Measurements from ENCODE around the gene ZBTB43. TPM values are rescaled to one million over a fixed set of nuclear protein-coding genes. Genes with fewer than 3 reads are reported as not detected.
A peak's percentile ranks its signal among the peaks of the same experiment; 100 is the strongest.
"Not testable (repeated sequence)": the region's sequence is repeated elsewhere in the genome, so short reads cannot be mapped to it uniquely, and the experiment has no call there.

The ZBTB43 gene
- total and polyA plus RNA-seq, 10 donors, result 1.4 to 19.2 (median 14.1) TPM

DNA sequence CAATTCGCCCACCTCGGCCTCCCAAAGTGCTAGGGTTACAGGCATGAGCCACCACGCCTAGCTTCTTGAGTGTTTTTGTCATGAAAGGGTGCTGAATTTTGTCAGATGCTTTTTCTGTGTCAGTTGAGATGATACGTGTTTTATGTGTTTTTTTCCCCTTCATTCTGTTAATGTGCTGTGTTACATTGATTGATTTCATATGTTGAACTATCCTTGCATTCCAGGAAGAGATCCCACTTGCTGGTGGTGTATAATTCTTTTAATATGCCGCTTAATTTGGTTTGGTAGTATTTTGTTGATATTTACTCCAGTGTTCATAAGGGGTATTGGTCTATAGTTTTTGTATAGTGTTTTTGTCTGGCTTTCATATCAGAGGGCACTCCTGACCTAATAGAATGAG, 13.6 kb downstream of the ZBTB43 start:
- Histone ChIP-seq H3K27me3 (replicated peaks in 1 of 7) (no peaks in the 10 kb centered on the region), H3K4me1 (peaks cover 0 to 14% (median 0%) of the 10 kb centered on the region in 6 donors), H3K27ac (peak overlapping the region in 1 of 8 donors; percentile 63), H3K36me3 (peaks cover 4 to 98% (median 30%) of the 10 kb centered on the region in 6 donors), H3K9me3 (peaks cover 4 to 59% (median 51%) of the 10 kb centered on the region in 8 donors), H3K4me3 (no peak overlapping the region)
- TF ChIP-seq POLR2A (IDR thresholded peaks at IDR 0.05), result no peak
- TF ChIP-seq, protein P1, sequence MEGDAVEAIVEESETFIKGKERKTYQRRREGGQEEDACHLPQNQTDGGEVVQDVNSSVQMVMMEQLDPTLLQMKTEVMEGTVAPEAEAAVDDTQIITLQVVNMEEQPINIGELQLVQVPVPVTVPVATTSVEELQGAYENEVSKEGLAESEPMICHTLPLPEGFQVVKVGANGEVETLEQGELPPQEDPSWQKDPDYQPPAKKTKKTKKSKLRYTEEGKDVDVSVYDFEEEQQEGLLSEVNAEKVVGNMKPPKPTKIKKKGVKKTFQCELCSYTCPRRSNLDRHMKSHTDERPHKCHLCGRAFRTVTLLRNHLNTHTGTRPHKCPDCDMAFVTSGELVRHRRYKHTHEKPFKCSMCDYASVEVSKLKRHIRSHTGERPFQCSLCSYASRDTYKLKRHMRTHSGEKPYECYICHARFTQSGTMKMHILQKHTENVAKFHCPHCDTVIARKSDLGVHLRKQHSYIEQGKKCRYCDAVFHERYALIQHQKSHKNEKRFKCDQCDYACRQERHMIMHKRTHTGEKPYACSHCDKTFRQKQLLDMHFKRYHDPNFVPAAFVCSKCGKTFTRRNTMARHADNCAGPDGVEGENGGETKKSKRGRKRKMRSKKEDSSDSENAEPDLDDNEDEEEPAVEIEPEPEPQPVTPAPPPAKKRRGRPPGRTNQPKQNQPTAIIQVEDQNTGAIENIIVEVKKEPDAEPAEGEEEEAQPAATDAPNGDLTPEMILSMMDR (IDR thresholded peaks at IDR 0.05 in 8 of 11, conservative IDR thresholded peaks at IDR 0.05 in 3 of 11), result no peak
- TF ChIP-seq POLR2AphosphoS5 (IDR thresholded peaks at IDR 0.05), result no peak
- 92 to 98% (median 97%) methylated on average over 5 of the region's 5 CpGs for WGBS, 5 donors
- intact Hi-C loops (cut with DNase I; ENCODE audit: low total_unique reads), result no loop called here
- DNase-seq, result no peak

DNA sequence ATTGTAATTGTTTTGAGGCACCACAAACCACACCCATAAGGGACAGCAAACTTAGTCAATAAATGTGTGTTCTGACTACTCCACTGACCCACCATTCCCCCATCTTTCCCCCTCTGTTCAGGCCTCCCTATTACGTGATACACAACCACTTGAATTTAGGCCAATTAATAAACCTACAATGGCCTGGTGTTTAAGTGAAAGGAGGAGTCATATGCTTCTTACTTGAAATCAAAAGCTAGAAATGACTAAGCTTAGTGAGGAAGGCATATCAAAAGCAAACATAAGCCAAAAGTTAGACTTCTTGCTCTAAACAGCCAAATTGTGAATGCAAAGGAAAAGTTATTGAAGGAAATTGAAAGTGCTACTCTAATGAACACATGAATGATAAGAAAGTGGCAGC, 14.6 kb downstream of the ZBTB43 start:
- H3K36me3 ChIP-seq, result peaks cover 4 to 98% (median 26%) of the 10 kb centered on the region in 6 donors
- 63 to 87% (median 68%) methylated on average over 1 of the region's 1 CpG for WGBS, 5 donors
- no peak for DNase-seq
- peak overlapping the region in 2 of 8 donors; percentile 41 to 63 for H3K27ac ChIP-seq
- H3K4me3 ChIP-seq, result no peak overlapping the region
- intact Hi-C loops (cut with DNase I; ENCODE audit: low total_unique reads), result no loop called here
- peaks cover 0 to 14% (median 0%) of the 10 kb centered on the region in 6 donors for H3K4me1 ChIP-seq
- TF ChIP-seq POLR2AphosphoS5 (IDR thresholded peaks at IDR 0.05), result no peak
- no peak for TF ChIP-seq POLR2A (IDR thresholded peaks at IDR 0.05)
- TF ChIP-seq, protein P1 (IDR thresholded peaks at IDR 0.05 in 8 of 11, conservative IDR thresholded peaks at IDR 0.05 in 3 of 11), result no peak
- peaks cover 4 to 52% (median 44%) of the 10 kb centered on the region in 8 donors for H3K9me3 ChIP-seq
- no peaks in the 10 kb centered on the region for H3K27me3 ChIP-seq (replicated peaks in 1 of 7)

DNA sequence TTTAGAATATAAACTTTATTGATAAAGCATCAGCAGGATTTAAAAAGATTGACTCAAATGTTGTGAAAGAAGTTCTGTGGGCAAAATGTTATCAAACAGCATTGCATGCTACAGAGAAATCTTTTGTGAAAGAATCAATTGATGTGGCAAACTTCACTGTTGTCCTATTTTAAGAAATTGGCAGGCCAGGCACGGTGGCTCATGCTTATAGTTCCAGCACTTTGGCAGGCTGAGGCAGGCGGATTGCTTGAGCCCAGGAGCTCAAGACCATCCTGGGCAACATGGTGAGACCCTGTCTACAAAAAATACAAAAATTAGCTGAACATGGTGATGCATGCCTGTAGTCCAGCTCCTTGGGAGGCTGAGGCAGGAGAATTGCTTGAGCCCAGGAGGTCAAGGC, 17.4 kb downstream of the ZBTB43 start:
- intact Hi-C loops (cut with DNase I; ENCODE audit: low total_unique reads), result no loop called here

DNA sequence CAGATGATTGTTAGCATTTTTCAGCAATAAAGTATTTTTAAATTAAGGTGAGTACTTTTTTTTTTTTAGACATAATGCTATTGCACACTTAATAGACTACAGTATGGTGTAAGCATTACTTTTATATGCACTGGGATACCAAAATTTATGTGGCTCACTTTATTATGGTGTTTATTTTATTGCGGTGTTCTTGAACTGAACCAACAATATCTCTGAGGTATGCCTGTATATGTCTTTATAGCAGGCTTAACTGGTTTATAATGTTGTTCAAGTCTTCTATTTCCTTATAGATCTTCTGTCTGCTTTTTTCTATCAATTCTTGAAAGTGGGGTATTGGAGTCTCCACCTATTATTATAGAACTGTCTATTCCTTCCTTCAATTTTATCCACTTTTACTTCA, 18.0 kb downstream of the ZBTB43 start:
- no peaks in the 10 kb centered on the region for H3K27me3 ChIP-seq (replicated peaks in 1 of 7)
- no peak overlapping the region for H3K4me3 ChIP-seq
- intact Hi-C loops (cut with DNase I; ENCODE audit: low total_unique reads), result no loop called here
- H3K36me3 ChIP-seq, result peaks cover 2 to 100% (median 14%) of the 10 kb centered on the region in 6 donors
- peaks cover 4 to 29% (median 25%) of the 10 kb centered on the region in 8 donors for H3K9me3 ChIP-seq
- peaks cover 0 to 14% (median 0%) of the 10 kb centered on the region in 6 donors for H3K4me1 ChIP-seq
- no peak for DNase-seq
- TF ChIP-seq, protein P1 (IDR thresholded peaks at IDR 0.05 in 8 of 11, conservative IDR thresholded peaks at IDR 0.05 in 3 of 11), result no peak
- TF ChIP-seq POLR2AphosphoS5 (IDR thresholded peaks at IDR 0.05) (no peak), POLR2A (IDR thresholded peaks at IDR 0.05) (no peak)
- 90 to 100% (median 97%) methylated on average over 1 of the region's 1 CpG for WGBS, 5 donors
- H3K27ac ChIP-seq, result no peak overlapping the region

More for the DNA sequence above, 17.4 kb downstream of the ZBTB43 start:
- Histone ChIP-seq H3K4me1 (peaks cover 0 to 14% (median 0%) of the 10 kb centered on the region in 6 donors), H3K27ac (no peak overlapping the region), H3K27me3 (replicated peaks in 1 of 7) (no peaks in the 10 kb centered on the region), H3K9me3 (peaks cover 4 to 32% (median 31%) of the 10 kb centered on the region in 8 donors), H3K4me3 (no peak overlapping the region), H3K36me3 (peaks cover 2 to 100% (median 16%) of the 10 kb centered on the region in 6 donors)
- no peak for DNase-seq
- TF ChIP-seq POLR2A (IDR thresholded peaks at IDR 0.05), result no peak
- TF ChIP-seq, protein P1 (IDR thresholded peaks at IDR 0.05 in 8 of 11, conservative IDR thresholded peaks at IDR 0.05 in 3 of 11), result no peak
- no peak for TF ChIP-seq POLR2AphosphoS5 (IDR thresholded peaks at IDR 0.05)
- 64 to 80% (median 75%) methylated on average over 2 of the region's 2 CpGs for WGBS, 5 donors

DNA sequence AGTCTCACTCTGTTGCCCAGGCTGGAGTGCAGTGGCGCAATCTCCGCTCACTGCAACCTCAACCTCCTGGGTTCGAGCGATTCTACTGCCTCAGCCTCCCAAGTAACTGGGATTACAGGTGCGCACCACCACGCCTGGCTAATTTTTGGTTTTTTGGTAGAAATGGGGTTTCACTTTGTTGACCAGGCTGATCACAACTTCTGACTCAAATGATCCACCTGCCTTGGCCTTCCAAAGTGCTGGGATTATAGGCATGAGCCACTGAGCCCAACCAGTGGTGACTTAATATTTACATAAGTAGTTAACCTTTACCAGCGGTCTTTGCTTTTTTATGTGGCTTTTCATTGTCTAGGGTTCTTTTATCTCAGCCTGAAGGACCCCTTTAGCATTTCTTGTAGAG, 19.2 kb downstream of the ZBTB43 start:
- H3K4me3 ChIP-seq; H3K27ac ChIP-seq; intact Hi-C loops (cut with DNase I; ENCODE audit: low total_unique reads); H3K27me3 ChIP-seq (replicated peaks in 1 of 7); DNase-seq: not testable (repeated sequence)
- H3K4me1 ChIP-seq, result peaks cover 0 to 15% (median 0%) of the 10 kb centered on the region in 6 donors
- 94 to 98% (median 96%) methylated on average over 7 of the region's 7 CpGs for WGBS, 5 donors
- H3K36me3 ChIP-seq, result peaks cover 2 to 95% (median 7%) of the 10 kb centered on the region in 6 donors
- H3K9me3 ChIP-seq, result peaks cover 0 to 17% (median 13%) of the 10 kb centered on the region in 8 donors

Data from spleen (tissue), 11 donors.